ENCODE measurements around the gene SLC6A19.

- TF ChIP-seq CTCF (conservative IDR thresholded peaks at IDR 0.05; ENCODE audit: low read depth, low read length) = no peak
- no peak for TF ChIP-seq EZH2 (IDR thresholded peaks at IDR 0.05; ENCODE audit: borderline replicate concordance, low read depth, low read length, poor library complexity, severe bottlenecking)
These were observed 23.4 kb upstream of the SLC6A19 start for GRCh38 chr5:1177826-1178528.

Measured in A673 (cell line).